ENCODE measurements around the gene GPRC5C.
A peak's percentile ranks its signal among the peaks of the same experiment; 100 is the strongest.

GPRC5C gene

GRCh38 chr17:74407384-74407783, 24.5 kb upstream of the GPRC5C start:
- DNase-seq (ENCODE audit: low read depth in 2 of 2): no peak

GRCh38 chr17:74408262-74408661, 23.6 kb upstream of the GPRC5C start:
- no peak for DNase-seq (ENCODE audit: low read depth in 2 of 2)

- DNase-seq (ENCODE audit: low read depth in 2 of 2): no peak
These were observed 23.1 kb upstream of the GPRC5C start for GRCh38 chr17:74408815-74409214.

GRCh38 chr17:74410001-74410443, 21.9 kb upstream of the GPRC5C start:
- no peak for DNase-seq (ENCODE audit: low read depth in 2 of 2)

- no peak for DNase-seq (ENCODE audit: low read depth in 2 of 2)
These were observed 19.3 kb upstream of the GPRC5C start for GRCh38 chr17:74412581-74412980.

GRCh38 chr17:74413491-74413890, 18.4 kb upstream of the GPRC5C start:
- no peak for DNase-seq (ENCODE audit: low read depth in 2 of 2)

GRCh38 chr17:74414510-74414909, 17.4 kb upstream of the GPRC5C start:
- no peak for DNase-seq (ENCODE audit: low read depth in 2 of 2)

GRCh38 chr17:74415608-74416396, 16.1 kb upstream of the GPRC5C start:
- DNase-seq (ENCODE audit: low read depth in 2 of 2): no peak

GRCh38 chr17:74417178-74418045, 14.5 kb upstream of the GPRC5C start:
- no peak for DNase-seq (ENCODE audit: low read depth in 2 of 2)

GRCh38 chr17:74419928-74420411, 11.9 kb upstream of the GPRC5C start:
- no peak for DNase-seq (ENCODE audit: low read depth in 2 of 2)

GRCh38 chr17:74424117-74424516, 7.8 kb upstream of the GPRC5C start:
- DNase-seq (ENCODE audit: low read depth in 2 of 2): no peak

GRCh38 chr17:74424657-74425056, 7.2 kb upstream of the GPRC5C start:
- DNase-seq (ENCODE audit: low read depth in 2 of 2): no peak

GRCh38 chr17:74426551-74427047, 5.3 kb upstream of the GPRC5C start:
- DNase-seq (ENCODE audit: low read depth in 2 of 2): no peak

GRCh38 chr17:74427048-74427762, 4.7 kb upstream of the GPRC5C start:
- no peak for DNase-seq (ENCODE audit: low read depth in 2 of 2)

GRCh38 chr17:74427763-74428153, 4.1 kb upstream of the GPRC5C start:
- DNase-seq (ENCODE audit: low read depth in 2 of 2): no peak

- DNase-seq (ENCODE audit: low read depth in 2 of 2): no peak
These were observed 2.1 kb upstream of the GPRC5C start for GRCh38 chr17:74429604-74430384.

GRCh38 chr17:74430385-74430705, 1.5 kb upstream of the GPRC5C start:
- no peak for DNase-seq (ENCODE audit: low read depth in 2 of 2)

- DNase-seq (ENCODE audit: low read depth in 2 of 2): peak; percentile 25 to 31
These were observed 951 bp upstream of the GPRC5C start for GRCh38 chr17:74430706-74431567.

GRCh38 chr17:74432424-74432690, 469 bp downstream of the GPRC5C start:
- no peak for DNase-seq (ENCODE audit: low read depth in 2 of 2)

GRCh38 chr17:74432766-74433391, 991 bp downstream of the GPRC5C start:
- DNase-seq (ENCODE audit: low read depth in 2 of 2): no peak

Data from fibroblast of skin of left quadriceps (primary cell).